ENCODE data around the gene RCOR2.

Gene RCOR2

GRCh38 chr11:63937713-63938478 lies 20.9 kb upstream of the RCOR2 start:
- peak overlapping the region; percentile 84 for H3K4me3 ChIP-seq (ENCODE audit: low read depth, low read length)
- no peak for TF ChIP-seq CTCF (IDR thresholded peaks at IDR 0.05; ENCODE audit: low read depth, low read length)

GRCh38 chr11:63933459-63933858 lies 16.5 kb upstream of the RCOR2 start:
- TF ChIP-seq CTCF (IDR thresholded peaks at IDR 0.05; ENCODE audit: low read depth, low read length): no peak
- H3K4me3 ChIP-seq (ENCODE audit: low read depth, low read length): no peak overlapping the region

- TF ChIP-seq CTCF (IDR thresholded peaks at IDR 0.05; ENCODE audit: low read depth, low read length): no peak
- H3K4me3 ChIP-seq (ENCODE audit: low read depth, low read length): no peak overlapping the region
These were observed 14.9 kb upstream of the RCOR2 start for GRCh38 chr11:63931876-63932275.

GRCh38 chr11:63931045-63931444 lies 14.1 kb upstream of the RCOR2 start:
- no peak for TF ChIP-seq CTCF (IDR thresholded peaks at IDR 0.05; ENCODE audit: low read depth, low read length)
- no peak overlapping the region for H3K4me3 ChIP-seq (ENCODE audit: low read depth, low read length)

GRCh38 chr11:63929616-63930015 lies 12.7 kb upstream of the RCOR2 start:
- no peak overlapping the region for H3K4me3 ChIP-seq (ENCODE audit: low read depth, low read length)
- no peak for TF ChIP-seq CTCF (IDR thresholded peaks at IDR 0.05; ENCODE audit: low read depth, low read length)

GRCh38 chr11:63923319-63923718 lies 6.4 kb upstream of the RCOR2 start:
- no peak overlapping the region for H3K4me3 ChIP-seq (ENCODE audit: low read depth, low read length)
- no peak for TF ChIP-seq CTCF (IDR thresholded peaks at IDR 0.05; ENCODE audit: low read depth, low read length)

GRCh38 chr11:63922673-63923192 lies 5.8 kb upstream of the RCOR2 start:
- H3K4me3 ChIP-seq (ENCODE audit: low read depth, low read length): no peak overlapping the region
- TF ChIP-seq CTCF (IDR thresholded peaks at IDR 0.05; ENCODE audit: low read depth, low read length): no peak

Measured in WI38 (cell line).